Thyroid gland (tissue), 4 donors: ENCODE results near the gene GSG1L. TPM values are rescaled to one million over a fixed set of nuclear protein-coding genes. Genes with fewer than 3 reads are reported as not detected.
A peak's percentile ranks its signal among the peaks of the same experiment; 100 is the strongest.
"Not testable (repeated sequence)": the region's sequence is repeated elsewhere in the genome, so short reads cannot be mapped to it uniquely, and the experiment has no call there.

Experiments
- DNase-seq, 2 donors: peaks; one replicate each; pipeline ENCODE4 v3.0.0-alpha.2; 2019
- H3K27ac ChIP-seq, 3 donors: fragments of 200-600 bp; sonication (generic); 1 replicate in 2 of 3; 2 replicates in 1 of 3; pipeline ENCODE4 v1.5.1; 2016 to 2019; ENCODE audit warnings: mild to moderate bottlenecking in 1 of 3, moderate library complexity in 1 of 3
- H3K27me3 ChIP-seq: fragments of 200-600 bp; sonication (generic); one replicate; pipeline ENCODE4 v1.5.1; 2019
- H3K36me3 ChIP-seq, 2 donors: fragments of 200-600 bp; sonication (generic); one replicate each; pipeline ENCODE4 v1.5.1; 2016 to 2019
- H3K4me1 ChIP-seq, 2 donors: fragments of 200-600 bp; sonication (generic); one replicate each; pipeline ENCODE4 v1.5.1; 2017 to 2019
- H3K4me3 ChIP-seq, 3 donors: fragments of 200-600 bp; sonication (generic); replicated peaks in 1 of 3; 1 replicate in 2 of 3; 2 replicates in 1 of 3; pipeline ENCODE4 v1.5.1; 2016; ENCODE audit warnings: mild to moderate bottlenecking in 1 of 3
- H3K9me3 ChIP-seq: fragments of 200-600 bp; sonication (generic); one replicate; pipeline ENCODE4 v1.5.1; 2017
- CTCF ChIP-seq, 6 experiments: fragments of 200-600 bp in 3 of 6; fragments of 450-650 bp in 3 of 6; sonication (generic) in 3 of 6; IDR thresholded peaks; one replicate each; pipeline ENCODE4 v1.5.1; 2016 to 2019; ENCODE audit warnings: antibody characterized with exemption in 6 of 6, mild to moderate bottlenecking in 2 of 6, inconsistent platforms in 1 of 6, moderate library complexity in 1 of 6
- POLR2A ChIP-seq, 2 donors: fragments of 450-650 bp; IDR thresholded peaks; one replicate each; pipeline ENCODE4 v1.6.1; 2017; ENCODE audit warnings: antibody characterized with exemption in 2 of 2, mild to moderate bottlenecking in 2 of 2, moderate library complexity in 1 of 2
- WGBS, 2 donors: methylation state at CpG; one replicate each; pipeline ENCODE4 v1.1.5; 2017; 5-methylcytosine and 5-hydroxymethylcytosine counted together
- intact Hi-C: fragments of 100-400 bp; cut with DNase I; formaldehyde crosslinking; loops from one replicate; pipeline ENCODE4 v1.15.1; 2023
- total RNA-seq, 4 donors: library from RNA; depleted of rRNA; stranded (reverse); fragments of >200 nt; gene quantifications; one replicate each; pipeline ENCODE4 v1.2.3, GENCODE V29; 2016

The GSG1L gene
- total RNA-seq, 4 donors from 2014 or later, result not detected

DNA sequence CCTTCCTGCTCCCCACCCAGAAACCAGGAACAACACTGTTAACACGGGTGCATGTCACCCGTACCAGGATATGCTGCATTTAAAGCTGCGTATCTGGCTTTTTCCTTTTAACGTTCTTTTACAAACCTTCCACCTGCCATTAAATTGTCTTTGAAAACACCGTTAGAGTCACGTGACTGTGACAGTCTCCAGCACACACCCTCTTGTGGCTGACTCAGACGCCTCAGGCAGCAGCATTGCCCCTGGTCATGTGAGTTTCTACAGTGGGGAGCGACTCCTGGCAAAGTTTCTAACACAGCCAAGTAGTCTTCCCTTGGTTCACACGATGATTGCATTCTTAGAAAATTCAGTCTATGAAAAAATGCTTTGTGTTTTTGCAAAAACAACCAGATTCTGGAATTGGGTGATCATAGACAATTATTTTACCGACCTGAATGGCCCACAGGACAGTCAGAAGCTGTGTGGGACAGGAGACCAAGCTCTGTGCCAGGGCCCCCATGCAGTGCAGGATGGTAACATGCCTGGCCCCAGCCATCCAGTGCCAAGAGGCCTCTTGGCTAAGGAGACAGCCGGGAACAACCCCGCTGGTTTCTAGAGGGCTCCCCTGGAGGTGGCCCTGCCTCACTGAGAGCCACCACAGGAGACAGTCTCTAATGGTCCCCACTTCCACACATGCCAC lies 314.5 kb downstream of the GSG1L start:
- Histone ChIP-seq H3K36me3 (no peaks in the 10 kb centered on the region), H3K27me3 (no peaks in the 10 kb centered on the region), H3K27ac (peak overlapping the region; percentile 71 to 87 (median 85)), H3K4me1 (peaks cover 15 to 27% of the 10 kb centered on the region in 2 donors), H3K4me3 (no peak overlapping the region), H3K9me3 (no peaks in the 10 kb centered on the region)
- 17 to 21% methylated on average over 10 to 11 of the region's 12 CpGs for WGBS, 2 donors
- TF ChIP-seq POLR2A (IDR thresholded peaks at IDR 0.05) (no peak), CTCF (IDR thresholded peaks at IDR 0.05) (peak in 4 of 6 experiments; percentile 37 to 51 (median 45))
- DNase-seq, result peak; percentile 87 to 88
- intact Hi-C loops, result no loop called here

GRCh38 chr16:27747946-27748345 lies 315.6 kb downstream of the GSG1L start:
- WGBS, 2 donors, result 93% methylated on average over 14 of the region's 14 CpGs
- Histone ChIP-seq H3K27ac (peak overlapping the region; percentile 18 to 85 (median 71)), H3K27me3 (no peaks in the 10 kb centered on the region), H3K9me3 (no peaks in the 10 kb centered on the region), H3K4me3 (no peak overlapping the region), H3K36me3 (no peaks in the 10 kb centered on the region), H3K4me1 (peaks cover 16 to 23% of the 10 kb centered on the region in 2 donors)
- no peak for DNase-seq
- intact Hi-C loops, result no loop called here
- TF ChIP-seq POLR2A (IDR thresholded peaks at IDR 0.05) (no peak), CTCF (IDR thresholded peaks at IDR 0.05) (no peak)

- H3K9me3 ChIP-seq, result no peaks in the 10 kb centered on the region
- no peaks in the 10 kb centered on the region for H3K27me3 ChIP-seq
- H3K4me3 ChIP-seq, result no peak overlapping the region
- H3K36me3 ChIP-seq, result no peaks in the 10 kb centered on the region
- 96 to 97% methylated on average over 18 of the region's 18 CpGs for WGBS, 2 donors
- H3K4me1 ChIP-seq, result peaks cover 16 to 22% of the 10 kb centered on the region in 2 donors
- H3K27ac ChIP-seq, result no peak overlapping the region
- TF ChIP-seq POLR2A (IDR thresholded peaks at IDR 0.05), result no peak
- no peak for TF ChIP-seq CTCF (IDR thresholded peaks at IDR 0.05)
- DNase-seq, result no peak
- intact Hi-C loops, result no loop called here
Observed at GRCh38 chr16:27746076-27746855, 317.2 kb downstream of the GSG1L start.

DNA sequence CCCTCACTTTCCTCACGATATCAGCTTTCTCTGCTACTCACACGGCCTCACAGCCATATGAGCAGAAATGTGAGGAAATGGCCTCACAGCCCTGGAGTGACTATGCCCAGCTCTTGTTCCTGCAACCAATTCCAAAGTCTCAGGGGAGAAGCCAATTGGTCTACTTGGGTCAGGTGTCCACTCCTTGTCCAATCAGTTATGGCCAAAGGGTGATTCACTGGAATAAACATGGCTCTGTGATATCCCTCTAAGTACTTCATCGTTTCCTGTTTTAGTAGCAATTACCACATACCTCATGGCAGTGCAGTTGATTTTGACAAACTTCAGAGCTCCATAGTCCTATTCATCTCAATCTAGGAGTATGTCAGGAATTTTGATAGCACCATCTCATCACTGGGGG lies 318.2 kb downstream of the GSG1L start:
- H3K27me3 ChIP-seq, result no peaks in the 10 kb centered on the region
- H3K36me3 ChIP-seq, result peaks cover 0 to 4% of the 10 kb centered on the region in 2 donors
- intact Hi-C loops, result no loop called here
- no peak overlapping the region for H3K4me3 ChIP-seq
- peaks cover 16 to 22% of the 10 kb centered on the region in 2 donors for H3K4me1 ChIP-seq
- TF ChIP-seq CTCF (IDR thresholded peaks at IDR 0.05) (no peak), POLR2A (IDR thresholded peaks at IDR 0.05) (no peak)
- DNase-seq, result no peak
- WGBS, 2 donors, result 90 to 93% methylated on average over 3 of the region's 3 CpGs
- H3K27ac ChIP-seq, result no peak overlapping the region
- no peaks in the 10 kb centered on the region for H3K9me3 ChIP-seq

- intact Hi-C loops, result no loop called here
- 47 to 51% methylated on average over 5 of the region's 5 CpGs for WGBS, 2 donors
- Histone ChIP-seq H3K36me3 (peaks cover 0 to 7% of the 10 kb centered on the region in 2 donors), H3K4me1 (peaks cover 9 to 13% of the 10 kb centered on the region in 2 donors), H3K9me3 (no peaks in the 10 kb centered on the region), H3K27ac (peak overlapping the region; percentile 29 to 62 (median 47)), H3K27me3 (no peaks in the 10 kb centered on the region), H3K4me3 (no peak overlapping the region)
- TF ChIP-seq POLR2A (IDR thresholded peaks at IDR 0.05), result no peak
- DNase-seq, result peak; percentile 33 to 57
Observed at GRCh38 chr16:27743963-27744362, 319.6 kb downstream of the GSG1L start.

DNA sequence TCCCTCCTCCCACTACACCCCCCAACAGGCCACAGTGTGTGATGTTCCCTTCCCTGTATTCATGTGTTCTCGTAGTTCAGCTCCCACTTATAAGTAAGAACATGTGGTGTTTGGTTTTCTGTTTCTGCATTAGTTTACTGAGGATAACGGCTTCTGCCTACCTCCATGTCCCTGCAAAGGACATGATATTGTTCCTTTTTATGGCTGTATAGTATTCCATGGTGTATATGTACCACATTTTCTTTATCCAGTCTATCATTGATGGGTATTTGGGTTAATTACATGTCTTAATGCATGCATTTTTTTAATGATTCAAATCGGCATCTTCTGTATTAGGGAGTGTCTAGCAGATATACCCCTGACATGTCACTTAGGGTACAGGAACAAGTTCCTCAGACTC lies 320.5 kb downstream of the GSG1L start:
- peak overlapping the region in 1 of 3 donors; percentile 62 for H3K27ac ChIP-seq
- H3K4me3 ChIP-seq, DNase-seq, H3K4me1 ChIP-seq, H3K9me3 ChIP-seq, intact Hi-C loops, H3K27me3 ChIP-seq, H3K36me3 ChIP-seq: not testable (repeated sequence)
- 99 to 100% methylated on average over 3 of the region's 3 CpGs for WGBS, 2 donors
